Stimulated activated naive B cell treated with anti-CD40 and anti-IgM and Interleukin-4, amounts not matched to agents 10 μg/mL and 1 μg/mL and 100 μg/mL, for 72 hours (primary cell): Measurements from ENCODE around the gene PADI3.

Source experiments
- ATAC-seq, 2 donors: fragments of 150-1000 bp; cut with Tn5 transposase; replicated peaks; 2 replicates each; pipeline ENCODE4 v1.10.0; 2021; ENCODE audit warnings: moderate library complexity in 1 of 2
- DNase-seq: peaks from one replicate; pipeline ENCODE4 v3.0.0; 2021
- H3K27ac Mint-ChIP-seq: one replicate; pipeline ENCODE4 v1.8.0; 2022; ENCODE audit warnings: mild to moderate bottlenecking, mixed read lengths
- H3K27me3 Mint-ChIP-seq, 2 donors: one replicate each; pipeline ENCODE4 v1.8.0; 2022; ENCODE audit warnings: mixed read lengths in 2 of 2
- H3K36me3 Mint-ChIP-seq, 2 donors: one replicate each; pipeline ENCODE4 v1.8.0; 2022; ENCODE audit warnings: mixed read lengths in 2 of 2, mild to moderate bottlenecking in 1 of 2
- H3K4me1 Mint-ChIP-seq, 2 donors: one replicate each; pipeline ENCODE4 v1.8.0; 2022; ENCODE audit warnings: mixed read lengths in 2 of 2, mild to moderate bottlenecking in 1 of 2
- H3K4me3 Mint-ChIP-seq, 2 donors: one replicate each; pipeline ENCODE4 v1.8.0; 2022; ENCODE audit warnings: mild to moderate bottlenecking in 2 of 2, mixed read lengths in 2 of 2, moderate library complexity in 1 of 2
- H3K9me3 Mint-ChIP-seq, 2 donors: one replicate each; pipeline ENCODE4 v1.8.0; 2022; ENCODE audit warnings: mixed read lengths in 2 of 2, mild to moderate bottlenecking in 1 of 2

PADI3 gene

GRCh38 chr1:17210176-17210575 lies 38.7 kb upstream of the PADI3 start:
- Mint-ChIP-seq H3K9me3 (no peaks in the 10 kb centered on the region), H3K27ac (no peak overlapping the region), H3K27me3 (peaks cover 20 to 34% of the 10 kb centered on the region in 2 donors), H3K4me3 (no peak overlapping the region), H3K4me1 (peaks cover 41 to 45% of the 10 kb centered on the region in 2 donors), H3K36me3 (no peaks in the 10 kb centered on the region)
- ATAC-seq = no peak
- no peak for DNase-seq

GRCh38 chr1:17211377-17211776 lies 37.5 kb upstream of the PADI3 start:
- Mint-ChIP-seq H3K4me3 (no peak overlapping the region), H3K27me3 (peaks cover 29 to 39% of the 10 kb centered on the region in 2 donors), H3K9me3 (no peaks in the 10 kb centered on the region), H3K36me3 (no peaks in the 10 kb centered on the region), H3K4me1 (peaks cover 41 to 45% of the 10 kb centered on the region in 2 donors), H3K27ac (no peak overlapping the region)
- ATAC-seq (no peak), DNase-seq (no peak)

- H3K27me3 Mint-ChIP-seq = peaks cover 30 to 41% of the 10 kb centered on the region in 2 donors
- no peak overlapping the region for H3K4me3 Mint-ChIP-seq
- H3K36me3 Mint-ChIP-seq = no peaks in the 10 kb centered on the region
- ATAC-seq (no peak), DNase-seq (no peak)
- no peak overlapping the region for H3K27ac Mint-ChIP-seq
- peaks cover 40 to 41% of the 10 kb centered on the region in 2 donors for H3K4me1 Mint-ChIP-seq
- H3K9me3 Mint-ChIP-seq = no peaks in the 10 kb centered on the region
These were observed 36.9 kb upstream of the PADI3 start for GRCh38 chr1:17212009-17212408.

- Mint-ChIP-seq H3K4me3 (peak overlapping the region in 1 of 2 donors; percentile 15), H3K27ac (no peak overlapping the region), H3K4me1 (peaks cover 34 to 36% of the 10 kb centered on the region in 2 donors), H3K36me3 (no peaks in the 10 kb centered on the region), H3K9me3 (no peaks in the 10 kb centered on the region), H3K27me3 (peaks cover 30 to 41% of the 10 kb centered on the region in 2 donors)
- ATAC-seq (no peak), DNase-seq (no peak)
These were observed 36.3 kb upstream of the PADI3 start for GRCh38 chr1:17212487-17213121.

GRCh38 chr1:17213148-17213781 lies 35.6 kb upstream of the PADI3 start:
- no peak for DNase-seq
- Mint-ChIP-seq H3K4me3 (no peak overlapping the region), H3K27me3 (peaks cover 30 to 41% of the 10 kb centered on the region in 2 donors), H3K9me3 (no peaks in the 10 kb centered on the region), H3K27ac (no peak overlapping the region), H3K36me3 (no peaks in the 10 kb centered on the region), H3K4me1 (peaks cover 28 to 29% of the 10 kb centered on the region in 2 donors)
- ATAC-seq = no peak

- H3K27me3 Mint-ChIP-seq = peaks cover 30 to 41% of the 10 kb centered on the region in 2 donors
These were observed 35.1 kb upstream of the PADI3 start for GRCh38 chr1:17213782-17214148.

GRCh38 chr1:17214876-17215544 lies 33.9 kb upstream of the PADI3 start:
- Mint-ChIP-seq H3K4me1 (peaks cover 16 to 17% of the 10 kb centered on the region in 2 donors), H3K9me3 (no peaks in the 10 kb centered on the region), H3K4me3 (no peak overlapping the region), H3K27me3 (peaks cover 30 to 41% of the 10 kb centered on the region in 2 donors), H3K36me3 (no peaks in the 10 kb centered on the region), H3K27ac (no peak overlapping the region)
- ATAC-seq (peak; percentile 56 to 62), DNase-seq (no peak)

More at GRCh38 chr1:17213782-17214148, 35.1 kb upstream of the PADI3 start:
- no peak overlapping the region for H3K4me3 Mint-ChIP-seq
- peaks cover 22 to 24% of the 10 kb centered on the region in 2 donors for H3K4me1 Mint-ChIP-seq
- H3K9me3 Mint-ChIP-seq = no peaks in the 10 kb centered on the region
- no peaks in the 10 kb centered on the region for H3K36me3 Mint-ChIP-seq
- H3K27ac Mint-ChIP-seq = no peak overlapping the region
- ATAC-seq = no peak
- no peak for DNase-seq

- no peak for DNase-seq
- Mint-ChIP-seq H3K9me3 (no peaks in the 10 kb centered on the region), H3K27ac (no peak overlapping the region), H3K4me1 (peaks cover 14 to 17% of the 10 kb centered on the region in 2 donors), H3K36me3 (no peaks in the 10 kb centered on the region), H3K27me3 (peaks cover 30 to 41% of the 10 kb centered on the region in 2 donors), H3K4me3 (no peak overlapping the region)
- ATAC-seq = no peak
These were observed 33.4 kb upstream of the PADI3 start for GRCh38 chr1:17215545-17215890.

- Mint-ChIP-seq H3K4me3 (no peak overlapping the region), H3K4me1 (peaks cover 14 to 17% of the 10 kb centered on the region in 2 donors), H3K9me3 (no peaks in the 10 kb centered on the region), H3K27me3 (peaks cover 30 to 41% of the 10 kb centered on the region in 2 donors), H3K36me3 (no peaks in the 10 kb centered on the region), H3K27ac (no peak overlapping the region)
- no peak for DNase-seq
- no peak for ATAC-seq
These were observed 32.8 kb upstream of the PADI3 start for GRCh38 chr1:17216078-17216477.

- Mint-ChIP-seq H3K27ac (no peak overlapping the region), H3K27me3 (peaks cover 32 to 43% of the 10 kb centered on the region in 2 donors), H3K4me1 (peaks cover 12 to 14% of the 10 kb centered on the region in 2 donors), H3K36me3 (no peaks in the 10 kb centered on the region), H3K4me3 (no peak overlapping the region), H3K9me3 (no peaks in the 10 kb centered on the region)
- ATAC-seq = no peak
- no peak for DNase-seq
These were observed 31.3 kb upstream of the PADI3 start for GRCh38 chr1:17217607-17218006.

GRCh38 chr1:17218939-17219338 lies 30.0 kb upstream of the PADI3 start:
- H3K36me3 Mint-ChIP-seq = no peaks in the 10 kb centered on the region
- no peaks in the 10 kb centered on the region for H3K9me3 Mint-ChIP-seq
- H3K4me3 Mint-ChIP-seq = no peak overlapping the region
- H3K27ac Mint-ChIP-seq = no peak overlapping the region
- ATAC-seq (no peak), DNase-seq (no peak)
- peaks cover 6% of the 10 kb centered on the region in 2 donors for H3K4me1 Mint-ChIP-seq
- H3K27me3 Mint-ChIP-seq = peaks cover 19 to 30% of the 10 kb centered on the region in 2 donors

- Mint-ChIP-seq H3K4me1 (peaks cover 0 to 3% of the 10 kb centered on the region in 2 donors), H3K4me3 (no peak overlapping the region), H3K9me3 (no peaks in the 10 kb centered on the region), H3K27ac (no peak overlapping the region), H3K36me3 (no peaks in the 10 kb centered on the region), H3K27me3 (peaks cover 16 to 21% of the 10 kb centered on the region in 2 donors)
- DNase-seq = no peak
- no peak for ATAC-seq
These were observed 28.6 kb upstream of the PADI3 start for GRCh38 chr1:17220287-17220686.

GRCh38 chr1:17222557-17222956 lies 26.3 kb upstream of the PADI3 start:
- H3K27me3 Mint-ChIP-seq = peaks cover 6 to 8% of the 10 kb centered on the region in 2 donors
- H3K36me3 Mint-ChIP-seq = no peaks in the 10 kb centered on the region
- H3K4me1 Mint-ChIP-seq = no peaks in the 10 kb centered on the region
- no peak overlapping the region for H3K4me3 Mint-ChIP-seq
- H3K27ac Mint-ChIP-seq = no peak overlapping the region
- DNase-seq = no peak
- no peaks in the 10 kb centered on the region for H3K9me3 Mint-ChIP-seq
- ATAC-seq = no peak

- Mint-ChIP-seq H3K27me3 (peaks cover 6 to 8% of the 10 kb centered on the region in 2 donors), H3K4me3 (no peak overlapping the region), H3K27ac (no peak overlapping the region), H3K9me3 (no peaks in the 10 kb centered on the region), H3K4me1 (no peaks in the 10 kb centered on the region), H3K36me3 (no peaks in the 10 kb centered on the region)
- DNase-seq (no peak), ATAC-seq (no peak)
These were observed 24.5 kb upstream of the PADI3 start for GRCh38 chr1:17224434-17224833.

GRCh38 chr1:17225140-17225539 lies 23.8 kb upstream of the PADI3 start:
- DNase-seq (no peak), ATAC-seq (no peak)
- Mint-ChIP-seq H3K4me3 (no peak overlapping the region), H3K36me3 (no peaks in the 10 kb centered on the region), H3K4me1 (no peaks in the 10 kb centered on the region), H3K27me3 (peaks cover 6 to 8% of the 10 kb centered on the region in 2 donors), H3K27ac (no peak overlapping the region), H3K9me3 (no peaks in the 10 kb centered on the region)
